WTC11 (cell line): ENCODE data around the gene EEF2KMT. TPM values are rescaled to one million over a fixed set of nuclear protein-coding genes. Genes with fewer than 3 reads are reported as not detected.
"Not testable (repeated sequence)": the region's sequence is repeated elsewhere in the genome, so short reads cannot be mapped to it uniquely, and the experiment has no call there.

ENCODE experiments used
- ATAC-seq: fragments of 200-7000 bp; cut with Tn5 transposase; 2 replicates; pipeline ENCODE4 v1.10.0; 2021; ENCODE audit warnings: mild to moderate bottlenecking, moderate library complexity
- Bru-seq: library from RNA; stranded (reverse); fragments of 400-500 nt; gene quantifications from one replicate; lab custom pipeline; 2021; lab: Mats Ljungman, UMichigan
- CTCF ChIA-PET: fragments of 300-600 bp; sonication (Branson Sonifier 250); formaldehyde crosslinking; loops from one replicate; lab custom pipeline; 2021; ENCODE audit warnings: antibody characterized with exemption; lab: Charles Lee
- POLR2A ChIA-PET: fragments of 350-600 bp; sonication (Branson Sonifier 250); formaldehyde crosslinking; loops from one replicate; lab custom pipeline; 2021; ENCODE audit warnings: antibody characterized with exemption; lab: Charles Lee
- DNase-seq: peaks from one replicate; pipeline ENCODE4 v3.0.0; 2021; ENCODE audit warnings: low spot score
- H3K27ac Mint-ChIP-seq: 2 replicates; pipeline ENCODE4 v1.8.0; 2021; ENCODE audit warnings: mixed read lengths
- H3K27me3 Mint-ChIP-seq: 2 replicates; pipeline ENCODE4 v1.8.0; 2021; ENCODE audit warnings: low read depth, mild to moderate bottlenecking, moderate library complexity, mixed read lengths
- H3K36me3 Mint-ChIP-seq: 2 replicates; pipeline ENCODE4 v1.8.0; 2021; ENCODE audit warnings: mixed read lengths
- H3K4me1 Mint-ChIP-seq: 2 replicates; pipeline ENCODE4 v1.8.0; 2022; ENCODE audit warnings: mixed read lengths
- H3K4me3 Mint-ChIP-seq: 2 replicates; pipeline ENCODE4 v1.8.0; 2021; ENCODE audit warnings: mild to moderate bottlenecking, moderate library complexity, mixed read lengths
- H3K9me3 Mint-ChIP-seq: 2 replicates; pipeline ENCODE4 v1.8.0; 2021; ENCODE audit warnings: mixed read lengths
- E2F4 ChIP-seq: sonication (generic); formaldehyde crosslinking; IDR thresholded peaks from 2 replicates; pipeline ENCODE4 v1.8.1; 2022; ENCODE audit warnings: low read depth, mild to moderate bottlenecking, moderate library complexity, missing genetic modification reagents, borderline replicate concordance
- ETV6 ChIP-seq: sonication (generic); formaldehyde crosslinking; IDR thresholded peaks from 2 replicates; pipeline ENCODE4 v1.8.1; 2022; ENCODE audit warnings: mild to moderate bottlenecking, missing genetic modification reagents
- GABPB1 ChIP-seq: sonication (generic); formaldehyde crosslinking; IDR thresholded peaks from 2 replicates; pipeline ENCODE4 v1.8.1; 2023; ENCODE audit warnings: mild to moderate bottlenecking, missing genetic modification reagents
- SP1 ChIP-seq: sonication (generic); formaldehyde crosslinking; conservative IDR thresholded peaks from 2 replicates; pipeline ENCODE4 v1.8.1; 2022; ENCODE audit warnings: missing genetic modification reagents
- USF2 ChIP-seq: sonication (generic); formaldehyde crosslinking; IDR thresholded peaks from 2 replicates; pipeline ENCODE4 v1.8.1; 2023; ENCODE audit warnings: mild to moderate bottlenecking, missing genetic modification reagents, moderate library complexity
- long read RNA-seq, 3 experiments: library from RNA in 1 of 3; library from capped mRNA in 1 of 3; library from polyadenylated mRNA in 1 of 3; unstranded in 2 of 3; stranded (forward) in 1 of 3; transcript quantifications; one replicate each; pipeline ENCODE4 v2.0.0, GENCODE V29; 2021
- total RNA-seq: library from RNA; stranded (reverse); gene quantifications from 3 replicates; pipeline ENCODE4 v1.2.3, GENCODE V29; 2021
- TF ChIP-seq, protein P1 (sequence below): sonication (generic); formaldehyde crosslinking; IDR thresholded peaks from 2 replicates; pipeline ENCODE4 v1.8.0; 2022; ENCODE audit warnings: mild to moderate bottlenecking, missing genetic modification reagents
- TF ChIP-seq, protein P2 (sequence below): sonication (generic); formaldehyde crosslinking; IDR thresholded peaks from 2 replicates; pipeline ENCODE4 v1.8.0; 2023; ENCODE audit warnings: missing genetic modification reagents
- TF ChIP-seq, protein P3 (sequence below): sonication (generic); formaldehyde crosslinking; IDR thresholded peaks from 2 replicates; pipeline ENCODE4 v1.8.1; 2023; ENCODE audit warnings: mild to moderate bottlenecking, moderate library complexity, missing genetic modification reagents
- TF ChIP-seq, protein P4 (sequence below): sonication (generic); formaldehyde crosslinking; IDR thresholded peaks from 2 replicates; pipeline ENCODE4 v1.8.0; 2023; ENCODE audit warnings: missing genetic modification reagents, mild to moderate bottlenecking, borderline replicate concordance

The EEF2KMT gene, protein sequence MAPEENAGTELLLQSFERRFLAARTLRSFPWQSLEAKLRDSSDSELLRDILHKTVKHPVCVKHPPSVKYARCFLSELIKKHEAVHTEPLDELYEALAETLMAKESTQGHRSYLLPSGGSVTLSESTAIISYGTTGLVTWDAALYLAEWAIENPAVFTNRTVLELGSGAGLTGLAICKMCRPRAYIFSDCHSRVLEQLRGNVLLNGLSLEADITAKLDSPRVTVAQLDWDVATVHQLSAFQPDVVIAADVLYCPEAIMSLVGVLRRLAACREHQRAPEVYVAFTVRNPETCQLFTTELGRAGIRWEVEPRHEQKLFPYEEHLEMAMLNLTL
- total RNA-seq: 15.4 to 19.9 TPM (median 19.6 TPM) in 3 replicates
- percentile 66 among the genes with signal in this experiment for Bru-seq, nascent RNA
- long read RNA-seq, experiment 1, transcript EEF2KMT-201 (8 exons, 2,390 nt): major isoform, 56 of 169 reads
- long read RNA-seq, experiment 1, transcript EEF2KMT-202 (7 exons, 2,268 nt): minor isoform, 29 of 169 reads
- long read RNA-seq, experiment 1, partial matches to known transcripts: 27 of 169 reads
- long read RNA-seq, experiment 1, other reads (novel, unspliced or antisense): 53 of 169 reads
- long read RNA-seq, experiment 2, transcript EEF2KMT-202 (7 exons, 2,268 nt): minor isoform, 8 of 26 reads
- long read RNA-seq, experiment 2, transcript EEF2KMT-201 (8 exons, 2,390 nt): major isoform, 11 of 26 reads
- long read RNA-seq, experiment 2, partial matches to known transcripts: 0 of 26 reads
- long read RNA-seq, experiment 2, other reads (novel, unspliced or antisense): 7 of 26 reads
- long read RNA-seq, experiment 3, transcript EEF2KMT-201 (8 exons, 2,390 nt): major isoform, 15 of 44 reads
- long read RNA-seq, experiment 3, transcript EEF2KMT-202 (7 exons, 2,268 nt): minor isoform, 11 of 44 reads
- long read RNA-seq, experiment 3, partial matches to known transcripts: 0 of 44 reads
- long read RNA-seq, experiment 3, other reads (novel, unspliced or antisense): 14 of 44 reads

- H3K9me3 Mint-ChIP-seq, H3K36me3 Mint-ChIP-seq, POLR2A ChIA-PET, H3K27me3 Mint-ChIP-seq: not testable (repeated sequence)
- H3K4me1 Mint-ChIP-seq: peaks cover 17% of the 10 kb centered on the region
- ATAC-seq: peak; percentile 100
- CTCF ChIA-PET: interaction anchor here (0.6 to 1.6 kb wide), 12 partner anchors 10 to 518 kb away, joined by 3 to 12 read pairs (median 4); partner anchors contain the start of gene SEC14L5
- TF ChIP-seq, protein P1, sequence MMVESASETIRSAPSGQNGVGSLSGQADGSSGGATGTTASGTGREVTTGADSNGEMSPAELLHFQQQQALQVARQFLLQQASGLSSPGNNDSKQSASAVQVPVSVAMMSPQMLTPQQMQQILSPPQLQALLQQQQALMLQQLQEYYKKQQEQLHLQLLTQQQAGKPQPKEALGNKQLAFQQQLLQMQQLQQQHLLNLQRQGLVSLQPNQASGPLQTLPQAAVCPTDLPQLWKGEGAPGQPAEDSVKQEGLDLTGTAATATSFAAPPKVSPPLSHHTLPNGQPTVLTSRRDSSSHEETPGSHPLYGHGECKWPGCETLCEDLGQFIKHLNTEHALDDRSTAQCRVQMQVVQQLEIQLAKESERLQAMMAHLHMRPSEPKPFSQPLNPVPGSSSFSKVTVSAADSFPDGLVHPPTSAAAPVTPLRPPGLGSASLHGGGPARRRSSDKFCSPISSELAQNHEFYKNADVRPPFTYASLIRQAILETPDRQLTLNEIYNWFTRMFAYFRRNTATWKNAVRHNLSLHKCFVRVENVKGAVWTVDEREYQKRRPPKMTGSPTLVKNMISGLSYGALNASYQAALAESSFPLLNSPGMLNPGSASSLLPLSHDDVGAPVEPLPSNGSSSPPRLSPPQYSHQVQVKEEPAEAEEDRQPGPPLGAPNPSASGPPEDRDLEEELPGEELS (CRISPR knock-in tag): peak; percentile 53; the same call in 1 of the 2 replicates
- TF ChIP-seq GABPB1 (peak; percentile 69), SP1 (peak; percentile 48; the same call in 1 of the 2 replicates), USF2 (CRISPR knock-in tag) (peak; percentile 27; the same call in 1 of the 2 replicates), ETV6 (CRISPR knock-in tag) (peak; percentile 36; the same call in 1 of the 2 replicates), E2F4 (CRISPR knock-in tag) (0 out of 2 replicates have a peak, but pooled peaks have one; percentile 36)
- TF ChIP-seq, protein P2, sequence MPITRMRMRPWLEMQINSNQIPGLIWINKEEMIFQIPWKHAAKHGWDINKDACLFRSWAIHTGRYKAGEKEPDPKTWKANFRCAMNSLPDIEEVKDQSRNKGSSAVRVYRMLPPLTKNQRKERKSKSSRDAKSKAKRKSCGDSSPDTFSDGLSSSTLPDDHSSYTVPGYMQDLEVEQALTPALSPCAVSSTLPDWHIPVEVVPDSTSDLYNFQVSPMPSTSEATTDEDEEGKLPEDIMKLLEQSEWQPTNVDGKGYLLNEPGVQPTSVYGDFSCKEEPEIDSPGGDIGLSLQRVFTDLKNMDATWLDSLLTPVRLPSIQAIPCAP (CRISPR knock-in tag): 0 out of 2 replicates have a peak, but pooled peaks have one; percentile 49
- TF ChIP-seq, protein P3, sequence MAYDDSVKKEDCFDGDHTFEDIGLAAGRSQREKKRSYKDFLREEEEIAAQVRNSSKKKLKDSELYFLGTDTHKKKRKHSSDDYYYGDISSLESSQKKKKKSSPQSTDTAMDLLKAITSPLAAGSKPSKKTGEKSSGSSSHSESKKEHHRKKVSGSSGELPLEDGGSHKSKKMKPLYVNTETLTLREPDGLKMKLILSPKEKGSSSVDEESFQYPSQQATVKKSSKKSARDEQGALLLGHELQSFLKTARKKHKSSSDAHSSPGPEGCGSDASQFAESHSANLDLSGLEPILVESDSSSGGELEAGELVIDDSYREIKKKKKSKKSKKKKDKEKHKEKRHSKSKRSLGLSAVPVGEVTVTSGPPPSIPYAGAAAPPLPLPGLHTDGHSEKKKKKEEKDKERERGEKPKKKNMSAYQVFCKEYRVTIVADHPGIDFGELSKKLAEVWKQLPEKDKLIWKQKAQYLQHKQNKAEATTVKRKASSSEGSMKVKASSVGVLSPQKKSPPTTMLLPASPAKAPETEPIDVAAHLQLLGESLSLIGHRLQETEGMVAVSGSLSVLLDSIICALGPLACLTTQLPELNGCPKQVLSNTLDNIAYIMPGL: peak; percentile 63; the same call in 1 of the 2 replicates
- TF ChIP-seq, protein P4, sequence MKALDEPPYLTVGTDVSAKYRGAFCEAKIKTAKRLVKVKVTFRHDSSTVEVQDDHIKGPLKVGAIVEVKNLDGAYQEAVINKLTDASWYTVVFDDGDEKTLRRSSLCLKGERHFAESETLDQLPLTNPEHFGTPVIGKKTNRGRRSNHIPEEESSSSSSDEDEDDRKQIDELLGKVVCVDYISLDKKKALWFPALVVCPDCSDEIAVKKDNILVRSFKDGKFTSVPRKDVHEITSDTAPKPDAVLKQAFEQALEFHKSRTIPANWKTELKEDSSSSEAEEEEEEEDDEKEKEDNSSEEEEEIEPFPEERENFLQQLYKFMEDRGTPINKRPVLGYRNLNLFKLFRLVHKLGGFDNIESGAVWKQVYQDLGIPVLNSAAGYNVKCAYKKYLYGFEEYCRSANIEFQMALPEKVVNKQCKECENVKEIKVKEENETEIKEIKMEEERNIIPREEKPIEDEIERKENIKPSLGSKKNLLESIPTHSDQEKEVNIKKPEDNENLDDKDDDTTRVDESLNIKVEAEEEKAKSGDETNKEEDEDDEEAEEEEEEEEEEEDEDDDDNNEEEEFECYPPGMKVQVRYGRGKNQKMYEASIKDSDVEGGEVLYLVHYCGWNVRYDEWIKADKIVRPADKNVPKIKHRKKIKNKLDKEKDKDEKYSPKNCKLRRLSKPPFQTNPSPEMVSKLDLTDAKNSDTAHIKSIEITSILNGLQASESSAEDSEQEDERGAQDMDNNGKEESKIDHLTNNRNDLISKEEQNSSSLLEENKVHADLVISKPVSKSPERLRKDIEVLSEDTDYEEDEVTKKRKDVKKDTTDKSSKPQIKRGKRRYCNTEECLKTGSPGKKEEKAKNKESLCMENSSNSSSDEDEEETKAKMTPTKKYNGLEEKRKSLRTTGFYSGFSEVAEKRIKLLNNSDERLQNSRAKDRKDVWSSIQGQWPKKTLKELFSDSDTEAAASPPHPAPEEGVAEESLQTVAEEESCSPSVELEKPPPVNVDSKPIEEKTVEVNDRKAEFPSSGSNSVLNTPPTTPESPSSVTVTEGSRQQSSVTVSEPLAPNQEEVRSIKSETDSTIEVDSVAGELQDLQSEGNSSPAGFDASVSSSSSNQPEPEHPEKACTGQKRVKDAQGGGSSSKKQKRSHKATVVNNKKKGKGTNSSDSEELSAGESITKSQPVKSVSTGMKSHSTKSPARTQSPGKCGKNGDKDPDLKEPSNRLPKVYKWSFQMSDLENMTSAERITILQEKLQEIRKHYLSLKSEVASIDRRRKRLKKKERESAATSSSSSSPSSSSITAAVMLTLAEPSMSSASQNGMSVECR: peak; percentile 53; the same call in 1 of the 2 replicates
- H3K4me3 Mint-ChIP-seq: peak within 1 kb of the TSS; percentile 92
- peak within 1 kb of the TSS; percentile 97 for H3K27ac Mint-ChIP-seq
- DNase-seq: peak; percentile 98
These were observed at the start of gene EEF2KMT for GRCh38 chr16:5097470-5098220. EEF2KMT (minus strand) TSS chr16:5097795; CDS start chr16:5097739, 56 bp downstream.

GRCh38 chr16:5144621-5144956 is 47.0 kb upstream of the EEF2KMT start:
- DNase-seq, POLR2A ChIA-PET, H3K9me3 Mint-ChIP-seq, H3K36me3 Mint-ChIP-seq, ATAC-seq, H3K27me3 Mint-ChIP-seq, H3K27ac Mint-ChIP-seq, H3K4me3 Mint-ChIP-seq, H3K4me1 Mint-ChIP-seq: not testable (repeated sequence)
- CTCF ChIA-PET: interaction anchor here (0.8 kb wide), 1 partner anchor 12 kb away, joined by 3 read pairs; no protein-coding TSS in a partner anchor
